HG02759 (cell line): ENCODE data around the gene PAF1.
"Not testable (repeated sequence)": the region's sequence is repeated elsewhere in the genome, so short reads cannot be mapped to it uniquely, and the experiment has no call there.

Experiments
- ATAC-seq: cut with Tn5 transposase; IDR thresholded peaks from one replicate; pipeline ENCODE4 v1.9.1; 2021; ENCODE audit warnings: mild to moderate bottlenecking, moderate library complexity; ENCODE audit not compliant: unreplicated experiment

Gene PAF1

DNA sequence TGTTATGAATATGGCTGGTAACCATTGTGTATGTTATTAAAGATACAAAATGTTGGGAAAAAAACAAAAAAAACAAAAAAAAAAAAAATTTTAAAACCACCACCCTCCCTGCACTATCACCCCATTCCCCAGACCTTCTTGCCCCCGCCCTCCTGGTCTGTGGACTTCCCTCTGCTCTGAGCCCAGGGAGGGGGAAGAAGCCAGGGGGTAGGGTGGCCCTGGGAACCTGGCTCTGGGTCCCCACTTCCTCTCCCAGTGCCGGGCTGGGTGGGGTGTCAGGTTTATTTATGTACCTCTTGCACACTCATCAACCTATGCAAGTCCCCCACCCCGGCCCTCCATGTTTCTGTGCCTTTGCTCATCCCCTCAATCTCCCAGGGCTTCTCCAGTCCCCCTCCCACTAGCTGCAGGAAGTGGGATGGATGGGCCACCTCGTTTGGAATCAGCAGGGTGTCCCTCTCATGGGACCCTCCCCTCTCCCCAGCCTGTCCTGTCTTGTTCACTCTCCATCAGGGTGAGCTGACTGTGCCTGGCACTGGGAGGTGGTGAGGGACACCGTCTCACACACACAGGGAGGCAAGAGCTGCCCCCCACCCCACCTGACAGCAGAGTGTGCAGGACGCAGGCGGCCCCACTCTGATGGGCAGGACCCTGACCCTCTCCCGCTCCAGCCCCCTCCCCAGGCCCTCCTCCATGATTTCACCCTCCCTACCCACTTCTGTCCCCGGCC lies 5.9 kb downstream of the PAF1 start:
- ATAC-seq, result no peak

DNA sequence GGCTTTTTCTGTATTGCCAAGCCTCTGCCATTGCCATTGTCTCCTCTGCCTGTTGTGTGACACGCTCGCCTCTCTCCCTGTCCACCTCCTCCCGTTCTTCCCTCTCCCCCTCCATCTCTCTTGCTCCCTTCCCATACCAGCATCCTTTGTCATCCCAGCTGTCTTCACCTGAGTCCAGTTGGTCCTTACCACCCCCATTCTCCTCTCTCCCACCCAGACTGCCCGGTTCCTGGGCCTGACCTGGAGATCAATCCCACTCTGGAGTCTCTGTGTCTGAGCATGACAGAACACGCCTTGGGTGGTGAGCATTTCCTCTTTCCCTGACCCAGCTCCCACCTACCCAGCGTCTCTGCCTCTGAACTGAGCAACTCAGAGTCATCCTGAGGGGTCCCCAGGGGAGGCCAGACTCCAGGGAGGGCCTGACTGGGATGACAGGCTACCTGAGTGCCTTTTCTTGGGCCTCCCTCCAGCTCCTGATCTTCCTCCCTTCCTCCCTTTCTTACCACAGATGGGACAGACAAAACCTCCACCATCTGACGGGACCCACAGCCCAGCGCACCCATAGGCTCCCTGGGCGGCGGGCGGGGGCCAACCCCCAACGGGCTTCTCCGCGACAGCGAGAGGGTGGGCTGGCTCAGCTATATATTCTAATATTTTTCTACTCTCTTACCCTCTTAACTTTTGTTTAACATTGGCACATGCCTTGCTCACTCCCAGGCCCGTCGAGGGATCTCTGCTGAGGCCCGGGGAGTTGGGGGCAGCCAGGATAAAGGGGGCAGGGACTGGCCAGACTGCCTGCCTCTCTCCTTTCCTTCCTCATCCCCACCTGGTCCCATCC lies 7.7 kb downstream of the PAF1 start:
- no peak for ATAC-seq

DNA sequence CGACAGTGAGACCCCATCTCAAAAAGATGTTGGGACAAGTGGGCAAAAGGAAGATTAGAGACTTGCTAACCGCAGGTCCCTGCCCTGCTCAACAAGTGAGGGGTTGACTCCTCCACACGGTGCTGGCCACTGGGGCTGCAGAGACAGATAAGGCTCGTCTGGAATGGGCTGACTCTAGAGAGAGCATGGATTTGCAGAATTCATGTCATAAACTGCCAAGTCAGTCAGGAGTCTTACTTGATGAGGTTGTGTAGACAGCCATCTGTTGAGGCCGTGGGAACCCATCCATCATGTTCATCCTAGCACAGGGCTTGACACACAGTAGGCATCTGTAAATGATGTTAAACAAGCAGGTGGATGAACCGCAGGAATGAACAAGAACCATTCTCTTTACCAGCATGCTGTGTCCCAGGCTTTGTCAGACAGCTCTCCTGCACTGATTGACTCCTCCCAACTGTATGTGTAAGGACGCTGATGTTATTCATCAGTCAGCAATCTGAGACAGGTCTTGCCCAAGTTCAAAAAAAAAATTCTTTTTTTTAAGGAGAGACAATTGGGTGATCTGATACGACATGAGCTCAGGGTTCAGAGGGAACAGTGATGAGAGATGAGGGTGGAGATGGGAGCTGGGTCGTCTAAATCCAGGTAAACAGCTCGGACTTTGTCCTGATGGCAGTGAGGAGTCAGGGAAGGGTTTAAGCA lies 8.8 kb downstream of the PAF1 start:
- ATAC-seq, result no peak

DNA sequence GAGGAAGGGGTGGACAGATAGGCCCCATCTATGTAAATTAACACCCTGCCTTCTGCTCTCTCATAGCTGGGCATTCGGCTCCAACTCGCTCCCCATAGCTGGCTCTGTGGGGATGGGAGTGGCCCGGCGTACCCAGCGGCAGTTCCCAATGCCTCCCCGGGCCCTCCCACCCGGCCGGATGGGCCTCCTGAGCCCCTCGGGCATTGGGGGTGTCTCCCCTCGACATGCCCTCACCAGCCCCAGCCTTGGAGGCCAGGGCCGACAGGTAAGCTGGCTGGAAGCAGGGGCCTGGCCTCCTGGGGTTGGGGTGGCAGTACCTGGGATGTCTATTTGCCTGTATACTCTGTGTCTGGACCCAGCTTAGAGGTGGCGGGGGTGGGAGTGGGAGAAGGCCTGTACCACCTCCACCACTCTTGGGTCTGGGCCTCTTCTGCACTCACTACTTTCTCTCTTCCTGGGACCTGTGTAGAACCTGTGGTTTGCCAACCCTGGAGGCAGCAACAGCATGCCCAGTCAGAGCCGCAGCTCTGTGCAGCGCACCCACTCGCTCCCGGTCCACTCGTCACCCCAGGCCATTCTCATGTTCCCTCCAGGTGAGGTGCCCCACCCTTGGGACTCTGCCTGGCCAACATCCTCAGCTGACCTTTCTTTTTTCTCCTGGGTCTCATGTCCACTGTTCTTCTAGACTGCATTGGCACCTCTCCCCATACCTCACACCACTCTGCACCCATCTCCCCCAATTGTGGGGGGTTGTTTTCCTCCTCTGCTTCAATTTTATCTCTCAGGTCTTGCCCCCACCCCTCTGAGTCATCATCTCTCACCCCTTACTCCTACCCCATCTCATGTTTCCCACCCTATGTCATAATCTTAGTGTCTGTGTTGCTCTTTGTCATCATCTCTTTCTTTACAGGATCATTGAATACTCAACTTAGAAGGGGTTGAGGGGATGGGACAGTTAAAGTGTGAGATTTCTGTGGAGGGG lies 10.1 kb downstream of the PAF1 start:
- no peak for ATAC-seq

DNA sequence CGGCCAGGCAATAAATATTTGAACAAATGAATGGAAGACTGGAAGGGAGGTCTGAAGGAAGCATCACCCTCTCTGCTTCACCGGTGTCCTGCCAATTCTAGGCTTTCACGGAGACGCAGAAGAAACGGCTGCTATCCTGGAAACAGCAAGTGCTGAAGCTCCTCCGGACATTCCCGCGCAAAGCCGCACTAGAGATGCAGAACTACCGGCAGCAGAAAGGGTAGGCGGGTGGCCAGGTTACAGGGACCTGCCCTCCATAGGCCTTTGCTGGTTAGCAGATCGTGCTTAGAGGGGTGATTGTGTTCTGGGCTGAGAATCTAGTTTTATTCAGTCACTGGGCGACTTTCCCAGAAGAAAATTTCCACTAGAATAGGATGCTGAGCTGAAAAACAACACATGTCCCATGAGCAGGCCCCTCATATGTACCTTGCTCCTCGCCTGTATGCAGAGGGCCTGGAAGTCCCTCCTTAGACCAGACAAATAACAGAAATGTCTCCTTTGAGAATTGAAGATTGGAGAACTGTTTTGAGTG lies 11.0 kb downstream of the PAF1 start:
- no peak for ATAC-seq

DNA sequence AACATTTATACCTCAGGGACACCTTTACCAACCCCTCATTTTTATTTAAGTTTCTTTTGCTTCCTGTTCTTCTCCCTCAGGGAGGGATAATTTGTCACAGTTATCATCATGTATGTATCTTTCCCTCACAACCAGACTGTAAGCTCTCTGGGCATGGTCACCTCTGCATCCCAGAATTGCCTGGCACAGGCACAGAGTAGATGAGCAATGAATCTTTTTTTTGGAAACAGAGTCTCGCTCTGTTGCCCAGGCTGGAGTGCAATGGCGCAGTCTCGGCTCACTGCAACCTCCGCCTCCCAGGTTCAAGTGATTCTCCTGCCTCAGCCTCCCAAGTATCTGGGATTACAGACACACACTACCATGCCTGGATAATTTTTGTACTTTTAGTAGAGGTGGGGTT lies 11.5 kb downstream of the PAF1 start:
- ATAC-seq, result not testable (repeated sequence)

DNA sequence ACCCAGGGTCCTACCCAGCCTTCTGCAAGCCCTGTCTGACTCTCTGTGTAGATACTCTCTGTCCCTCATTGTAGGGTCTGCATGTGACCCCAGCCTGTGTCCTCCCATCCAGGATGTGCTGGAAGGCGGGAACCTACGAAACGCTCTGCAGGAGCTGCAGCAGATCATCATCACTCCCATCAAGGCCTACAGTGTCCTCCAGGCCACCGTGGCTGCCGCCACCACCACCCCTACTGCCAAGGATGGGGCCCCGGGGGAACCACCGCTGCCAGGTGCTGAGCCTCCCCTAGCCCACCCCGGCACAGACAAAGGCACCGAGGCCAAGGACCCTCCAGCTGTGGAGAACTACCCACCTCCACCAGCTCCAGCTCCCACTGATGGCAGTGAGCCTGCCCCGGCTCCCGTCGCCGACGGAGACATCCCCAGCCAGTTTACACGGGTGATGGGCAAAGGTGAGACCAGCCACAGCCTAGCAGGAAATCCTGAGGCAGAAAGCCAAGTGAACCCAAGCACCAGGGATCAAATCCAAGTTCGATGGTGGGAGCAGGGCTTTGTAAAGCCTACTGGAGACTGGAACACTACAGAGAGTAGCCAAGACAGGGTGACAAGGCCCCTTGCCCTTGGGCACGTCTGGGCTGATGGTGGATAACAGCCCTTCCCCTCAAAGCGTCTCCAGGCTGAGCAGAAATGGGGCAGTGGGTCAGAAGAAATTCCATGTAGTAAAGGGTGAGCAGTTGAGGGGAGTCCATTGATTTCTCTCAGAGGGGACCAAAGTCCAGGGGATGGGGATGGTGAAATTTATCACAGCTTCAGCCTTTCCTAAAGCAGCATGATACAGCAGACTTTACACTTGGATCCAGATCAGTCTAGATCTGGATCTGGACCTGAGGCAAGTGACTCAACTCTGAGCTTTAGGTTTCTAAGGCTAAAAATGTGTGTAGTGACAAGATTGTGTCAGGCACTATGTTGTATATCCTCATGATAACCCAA lies 13.2 kb downstream of the PAF1 start:
- ATAC-seq, result no peak

DNA sequence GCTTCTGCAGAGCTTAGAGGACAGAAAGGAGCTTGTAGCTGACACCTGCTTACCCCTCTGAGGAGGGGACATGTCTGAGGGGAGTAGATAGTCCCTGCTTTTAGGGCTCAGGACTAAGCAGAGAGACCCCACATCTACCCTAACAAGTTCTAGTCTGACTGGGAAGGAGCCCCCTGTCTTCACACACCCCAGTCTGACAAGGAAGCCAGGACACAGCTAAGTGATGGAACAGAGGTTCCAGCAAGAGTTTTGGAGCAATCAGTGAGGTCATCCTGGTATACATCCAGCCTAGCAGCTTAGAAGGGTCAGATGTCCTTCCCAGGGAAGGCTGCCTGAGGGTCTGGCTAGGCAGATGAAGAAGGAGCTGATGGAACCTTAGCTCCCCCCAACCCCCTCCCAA lies 15.0 kb downstream of the PAF1 start:
- ATAC-seq, result no peak

DNA sequence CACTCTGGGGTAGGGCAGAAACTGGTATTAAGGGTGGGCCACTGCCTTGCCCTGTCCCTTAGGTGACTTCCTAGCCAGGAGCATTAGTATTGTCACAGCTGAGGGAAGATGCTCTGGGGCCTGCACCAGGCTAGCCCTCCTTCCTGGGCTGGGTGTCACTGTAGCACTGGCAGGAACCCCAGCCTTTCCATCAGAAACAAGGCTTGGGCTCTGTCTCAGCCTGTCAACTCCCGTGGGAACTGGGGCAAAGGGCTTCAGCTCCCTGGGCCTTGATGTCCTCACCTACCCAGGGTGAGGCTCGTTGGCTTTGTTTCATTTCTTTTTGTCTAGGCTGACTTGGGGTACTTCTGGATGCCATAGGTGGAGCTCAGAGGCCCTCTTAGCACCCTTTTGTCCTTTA lies 18.0 kb downstream of the PAF1 start:
- ATAC-seq, result no peak

DNA sequence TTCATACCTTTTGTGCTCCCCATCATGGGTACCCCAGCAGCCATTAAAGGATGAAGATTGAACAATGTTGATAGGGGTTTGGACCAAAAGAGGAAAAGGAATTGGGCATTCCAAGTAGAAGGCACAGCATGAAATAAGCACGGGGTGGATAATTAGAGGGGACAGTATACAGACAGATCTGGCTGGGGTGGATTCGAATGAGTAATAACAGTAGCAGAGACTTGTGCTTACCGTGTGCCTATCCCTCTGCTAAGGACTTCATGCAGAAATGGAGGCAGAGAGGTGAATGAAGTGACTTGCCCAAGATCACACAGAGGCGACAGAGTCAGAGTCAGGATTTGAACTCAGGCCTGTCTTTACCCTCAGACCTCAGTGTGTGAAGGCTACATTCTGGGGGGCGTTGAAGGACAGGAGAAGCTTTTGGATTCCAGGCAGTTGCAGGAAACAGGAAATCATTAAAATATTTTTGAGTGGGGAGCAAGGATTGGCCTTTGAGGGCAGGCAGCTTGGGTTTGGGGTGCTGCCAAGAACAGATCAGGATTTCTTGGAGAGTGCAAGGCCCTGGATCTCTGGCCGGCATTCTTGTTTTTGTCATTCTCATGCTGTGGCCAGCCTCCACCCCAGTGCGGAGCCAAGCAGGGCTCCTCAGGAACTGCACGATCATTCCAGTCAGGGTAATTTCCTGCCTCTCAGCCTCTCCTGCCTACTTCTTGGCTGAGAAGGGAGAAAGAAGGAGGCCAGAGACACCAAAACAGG lies 18.7 kb downstream of the PAF1 start:
- ATAC-seq, result no peak

DNA sequence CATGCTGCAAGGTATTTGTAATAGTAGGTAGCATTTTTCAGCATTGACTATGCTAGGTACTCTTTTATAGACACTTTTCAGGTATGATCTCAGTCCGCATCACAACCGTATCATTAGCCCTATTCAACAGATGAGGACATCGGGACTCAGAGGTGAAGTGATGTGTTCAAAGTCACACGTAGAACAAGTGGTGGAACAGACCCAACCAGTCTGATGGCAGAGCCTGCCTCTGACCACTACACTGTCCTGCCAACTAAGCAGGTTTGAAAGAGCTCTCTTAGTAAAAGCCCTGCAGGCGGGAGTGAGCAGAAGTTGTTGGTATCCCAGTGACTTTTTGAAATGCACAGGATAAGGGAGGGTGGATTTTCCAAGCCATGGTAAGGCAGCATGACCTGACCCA lies 20.2 kb downstream of the PAF1 start:
- ATAC-seq, result no peak

DNA sequence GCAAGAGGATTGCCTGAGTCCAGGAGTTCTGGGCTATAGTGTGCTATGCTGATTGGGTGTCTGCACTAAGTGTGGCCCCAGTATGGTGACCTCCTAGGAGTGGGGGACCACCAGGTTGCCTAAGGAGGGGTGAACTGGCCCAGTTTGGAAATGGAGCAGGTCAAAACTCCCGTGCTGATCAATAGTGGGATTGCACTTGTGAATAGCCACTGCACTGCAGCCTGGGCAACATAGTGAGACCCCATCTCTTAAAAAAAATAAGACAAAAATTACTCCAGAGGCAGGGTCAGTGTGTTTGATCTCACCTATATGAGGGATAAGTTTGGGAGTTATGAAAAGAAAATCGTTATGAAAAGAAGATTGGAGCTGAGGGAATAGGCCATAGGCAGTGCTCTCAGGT lies 21.7 kb downstream of the PAF1 start:
- no peak for ATAC-seq

DNA sequence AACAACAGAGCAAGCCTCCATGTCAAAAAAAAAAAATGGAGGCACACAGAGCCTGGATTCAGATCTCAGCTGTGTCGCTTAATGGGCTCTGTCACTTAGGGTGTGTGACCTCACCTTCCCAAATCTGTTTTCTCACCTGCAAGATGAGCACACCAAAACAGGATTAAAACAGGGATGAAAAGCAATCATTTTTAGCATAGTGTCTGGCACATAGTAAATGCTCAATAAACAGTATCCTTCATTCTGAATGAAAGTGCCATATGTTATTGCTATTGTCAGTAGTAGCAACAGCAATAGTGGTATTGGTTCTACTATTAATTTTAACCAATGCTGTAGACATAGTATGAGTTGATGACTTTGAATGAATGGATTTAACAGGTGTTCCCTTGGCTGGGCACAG lies 25.4 kb downstream of the PAF1 start:
- no peak for ATAC-seq

DNA sequence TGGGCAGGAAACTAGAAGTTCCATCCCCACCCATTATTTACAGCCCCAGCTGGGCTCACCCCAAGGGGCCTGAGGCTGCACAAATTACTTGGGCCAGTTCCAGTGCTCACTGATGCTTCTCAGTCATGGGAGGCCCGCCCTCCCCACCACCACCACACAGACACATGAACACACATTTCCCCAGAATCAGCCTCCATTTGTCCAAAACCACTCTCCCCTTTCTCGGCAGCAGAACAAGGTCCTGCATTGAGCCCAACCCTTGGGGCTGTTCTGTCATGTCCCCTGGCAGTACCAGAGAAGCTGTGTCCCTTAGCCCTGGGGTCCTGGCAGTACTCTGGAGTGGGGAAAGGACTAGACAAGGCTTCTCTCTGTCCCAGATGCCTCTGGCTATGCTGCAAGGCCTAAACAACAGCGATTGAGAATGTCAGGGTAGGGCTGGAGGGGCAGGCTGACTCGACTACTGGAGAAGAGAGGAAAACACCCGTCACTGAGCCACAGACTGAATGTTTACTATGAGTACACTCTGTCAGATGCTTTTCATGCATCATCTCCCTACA lies 26.9 kb downstream of the PAF1 start:
- no peak for ATAC-seq

DNA sequence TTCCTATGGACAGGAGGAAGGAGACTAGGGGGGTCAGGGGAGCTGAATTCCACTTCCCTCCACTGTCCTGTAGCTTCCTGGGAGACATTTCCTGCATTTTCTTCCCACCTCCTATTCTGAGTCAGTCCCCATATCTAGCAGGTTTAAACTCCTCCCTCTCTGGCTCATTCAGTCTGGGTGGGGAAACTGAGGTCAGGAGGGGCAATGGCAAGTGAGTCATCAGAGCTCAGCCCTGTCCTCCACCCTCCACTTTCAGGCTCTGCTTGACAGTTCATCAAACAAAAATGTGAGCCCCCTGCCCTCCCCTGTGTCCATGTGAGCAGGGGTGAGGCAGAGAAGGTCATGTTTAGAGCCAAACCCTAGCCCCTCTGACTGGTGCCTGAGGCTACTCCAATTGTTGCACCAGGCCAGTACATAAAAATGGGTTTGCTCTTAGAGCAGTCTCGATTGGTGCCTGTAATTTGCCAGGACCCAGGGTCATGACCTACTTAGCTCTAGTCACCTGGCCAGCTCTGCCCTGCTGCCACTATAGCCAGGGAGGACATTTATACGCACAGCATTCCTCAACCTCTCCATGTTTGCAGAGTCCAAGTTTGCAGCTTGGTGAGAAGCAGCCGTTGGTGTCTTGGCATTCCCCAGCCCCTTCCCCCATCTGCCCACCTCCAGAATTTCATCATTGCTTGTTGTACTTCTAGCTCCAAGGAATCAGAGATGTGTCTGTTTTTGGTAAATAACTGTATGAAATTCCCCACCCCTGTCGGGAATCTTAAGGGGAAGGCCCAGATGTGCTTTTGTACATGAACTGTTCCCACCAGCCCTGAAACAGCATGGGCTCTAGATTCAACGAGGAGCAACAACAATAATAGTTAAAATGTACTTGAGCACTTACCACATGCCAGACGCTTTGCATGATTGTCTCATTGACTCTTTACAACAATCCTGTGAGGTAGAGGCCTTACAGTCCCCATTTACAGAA lies 27.9 kb downstream of the PAF1 start:
- ATAC-seq, result no peak

DNA sequence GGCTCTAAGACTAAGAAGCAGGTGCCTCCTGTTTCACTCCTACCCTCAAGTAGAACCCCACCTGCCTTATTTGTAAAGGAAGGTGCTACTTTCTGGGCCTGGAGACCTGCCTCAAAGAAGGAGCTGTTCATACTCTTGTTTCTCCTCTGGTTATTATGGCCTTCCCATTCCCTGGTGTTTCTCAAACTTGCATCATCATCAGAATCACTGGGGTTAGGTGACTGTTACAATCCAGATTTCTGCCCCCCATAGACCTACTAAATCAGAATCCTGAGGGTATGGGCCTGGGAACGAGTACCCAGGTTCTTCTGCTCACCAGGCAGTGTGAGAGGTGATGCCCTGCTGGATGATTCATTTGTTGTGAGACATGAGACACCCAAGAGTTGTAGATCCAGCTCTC lies 30.3 kb downstream of the PAF1 start:
- no peak for ATAC-seq

DNA sequence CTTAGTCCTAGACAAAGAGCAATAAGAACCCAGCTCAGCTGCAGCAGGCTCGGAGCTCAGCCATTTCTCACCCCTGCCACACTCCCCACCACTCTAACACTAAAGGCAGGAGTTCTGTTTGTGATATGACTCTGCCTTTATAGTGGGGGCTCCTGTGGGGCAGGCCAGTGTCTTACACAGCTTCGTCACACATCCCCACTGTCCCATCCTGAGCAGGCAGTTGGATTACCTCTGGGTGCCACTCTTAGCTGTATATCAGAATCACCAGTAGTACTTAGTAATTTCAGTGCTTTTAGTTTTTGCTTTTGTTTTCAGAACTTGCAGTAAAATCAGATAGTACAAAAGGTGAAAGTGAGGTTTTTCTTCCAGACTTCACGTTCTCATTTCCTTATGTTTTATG lies 31.9 kb downstream of the PAF1 start:
- no peak for ATAC-seq
